Esophagus muscularis mucosa (tissue), 3 donors: ENCODE results near the gene MRPL10.

Experiments
- CTCF ChIP-seq, 3 experiments: fragments of 200-600 bp in 2 of 3; fragments of 450-650 bp in 1 of 3; sonication (generic) in 2 of 3; IDR thresholded peaks; one replicate each; pipeline ENCODE4 v1.5.1; 2017 to 2019; ENCODE audit warnings: antibody characterized with exemption in 3 of 3, mild to moderate bottlenecking in 2 of 3, moderate library complexity in 1 of 3
- POLR2A ChIP-seq: fragments of 450-650 bp; IDR thresholded peaks from one replicate; pipeline ENCODE4 v1.6.1; 2017; ENCODE audit warnings: antibody characterized with exemption, moderate library complexity, mild to moderate bottlenecking, low read depth
- POLR2AphosphoS5 ChIP-seq, 2 donors: sonication (generic); formaldehyde crosslinking; IDR thresholded peaks; one replicate each; pipeline ENCODE4 v1.6.1; 2017; ENCODE audit warnings: antibody characterized with exemption in 2 of 2

- TF ChIP-seq POLR2A (no peak), CTCF (IDR thresholded peaks at IDR 0.05) (no peak), POLR2AphosphoS5 (IDR thresholded peaks at IDR 0.05) (no peak)
These were observed 22.4 kb downstream of the MRPL10 start for GRCh38 chr17:47808830-47809480.
